SK-N-SH (cell line): ENCODE measurements around the gene MBLAC1. TPM values are rescaled to one million over a fixed set of nuclear protein-coding genes. Genes with fewer than 3 reads are reported as not detected.
A peak's percentile ranks its signal among the peaks of the same experiment; 100 is the strongest.

Source experiments
- CTCF ChIA-PET: fragments of 300-600, 350-600 bp; formaldehyde crosslinking; extraction: SDS; loops from one replicate; lab custom pipeline; 2021; lab: Yijun Ruan, JAX
- POLR2A ChIA-PET: fragments of 350-600 bp; sonication (Branson Sonifier 250); formaldehyde crosslinking; extraction: SDS; loops from one replicate; lab custom pipeline; 2020; ENCODE audit warnings: antibody characterized with exemption, inconsistent platforms; lab: Yijun Ruan, JAX
- DNase-seq: peaks from one replicate; pipeline ENCODE4 v3.0.0; 2012
- H2AFZ ChIP-seq: fragments of 200-600 bp; sonication (generic); 2 replicates; pipeline ENCODE4 v1.8.1; 2016; ENCODE audit warnings: antibody characterized with exemption, mild to moderate bottlenecking, low read depth
- H3F3A ChIP-seq: fragments of 200-600 bp; sonication (generic); replicated peaks from 2 replicates; pipeline ENCODE3; 2016; ENCODE audit warnings: antibody characterized with exemption, mild to moderate bottlenecking; ENCODE audit not compliant: insufficient read depth
- H3K27ac ChIP-seq, 2 experiments: fragments of 200-500 bp in 1 of 2; fragments of 200-600 bp in 1 of 2; sonication (Bioruptor generic) in 1 of 2; sonication (generic), shearing (Covaris generic) in 1 of 2; 2 replicates each; pipeline versions ENCODE4 v1.5.1 to v1.6.1; 2014 to 2016; ENCODE audit warnings: low read depth in 2 of 2, inconsistent platforms in 1 of 2, low read length in 1 of 2, mild to moderate bottlenecking in 1 of 2, mixed read lengths in 1 of 2
- H3K27me3 ChIP-seq: fragments of 200-600 bp; sonication (generic), shearing (Covaris generic); 2 replicates; pipeline ENCODE4 v1.6.1; 2016; ENCODE audit warnings: mixed run types; ENCODE audit not compliant: insufficient read depth
- H3K36me3 ChIP-seq, 2 experiments: fragments of 200-500 bp in 1 of 2; fragments of 200-600 bp in 1 of 2; sonication (Bioruptor generic) in 1 of 2; sonication (generic) in 1 of 2; replicated peaks in 1 of 2; 2 replicates each; pipeline versions ENCODE3 to v1.5.1; 2014 to 2016; ENCODE audit warnings: low read length in 1 of 2, mild to moderate bottlenecking in 1 of 2; ENCODE audit not compliant: insufficient read depth in 2 of 2, control insufficient read depth in 1 of 2
- H3K4me1 ChIP-seq, 2 experiments: fragments of 200-500 bp in 1 of 2; fragments of 200-600 bp in 1 of 2; sonication (Bioruptor generic) in 1 of 2; sonication (generic), shearing (Covaris generic) in 1 of 2; 2 replicates each; pipeline versions ENCODE4 v1.5.1 to v1.6.1; 2014 to 2016; ENCODE audit warnings: low read depth in 1 of 2, low read length in 1 of 2, mixed run types in 1 of 2; ENCODE audit not compliant: insufficient read depth in 2 of 2, control insufficient read depth in 1 of 2
- H3K4me2 ChIP-seq: fragments of 200-600 bp; sonication (generic), shearing (Covaris generic); 2 replicates; pipeline ENCODE4 v1.6.1; 2017; ENCODE audit warnings: mixed run types
- H3K4me3 ChIP-seq, 2 experiments: fragments of 200-500 bp in 1 of 2; fragments of 200-600 bp in 1 of 2; sonication (Bioruptor generic) in 1 of 2; sonication (generic), shearing (Covaris generic) in 1 of 2; 2 replicates each; pipeline versions ENCODE4 v1.5.1 to v1.8.1; 2014 to 2016; ENCODE audit warnings: low read depth in 2 of 2, inconsistent platforms in 1 of 2, low read length in 1 of 2, mild to moderate bottlenecking in 1 of 2, mixed read lengths in 1 of 2, moderate library complexity in 1 of 2
- H3K79me2 ChIP-seq: fragments of 200-600 bp; sonication (generic); 2 replicates; pipeline ENCODE4 v1.8.1; 2017; ENCODE audit warnings: mild to moderate bottlenecking; ENCODE audit not compliant: insufficient read depth
- H3K9ac ChIP-seq: fragments of 200-600 bp; sonication (generic); 2 replicates; pipeline ENCODE4 v1.6.1; 2017; ENCODE audit warnings: mixed run types
- H3K9me2 ChIP-seq: fragments of 200-600 bp; sonication (generic); 2 replicates; pipeline ENCODE4 v1.6.1; 2017; ENCODE audit warnings: mixed run types
- H3K9me3 ChIP-seq: fragments of 200-600 bp; sonication (generic); 2 replicates; pipeline ENCODE4 v1.6.1; 2017; ENCODE audit warnings: mixed run types, mild to moderate bottlenecking, moderate library complexity
- H4K20me1 ChIP-seq: fragments of 200-600 bp; sonication (generic); 2 replicates; pipeline ENCODE4 v1.6.1; 2017; ENCODE audit warnings: mild to moderate bottlenecking, mixed run types; ENCODE audit not compliant: insufficient read depth
- CTCF ChIP-seq: fragments of 200-600 bp; sonication (generic); IDR thresholded peaks from 2 replicates; pipeline ENCODE4 v1.6.1; 2017; ENCODE audit warnings: antibody characterized with exemption, mild to moderate bottlenecking, moderate library complexity
- EZH2phosphoT487 ChIP-seq: fragments of 200-600 bp; sonication (generic); IDR thresholded peaks from 2 replicates; pipeline ENCODE4 v1.6.1; 2017; ENCODE audit warnings: low read depth, mixed run types, mild to moderate bottlenecking, antibody characterized with exemption, moderate library complexity, borderline replicate concordance
- FOXJ3 ChIP-seq: sonication (generic); formaldehyde crosslinking; IDR thresholded peaks from 2 replicates; pipeline ENCODE4 v1.5.1; 2020; ENCODE audit warnings: mild to moderate bottlenecking, missing genetic modification reagents
- IRF3 ChIP-seq: fragments of 150-350 bp; IDR thresholded peaks from 2 replicates; pipeline ENCODE4 v1.6.1; 2016; ENCODE audit warnings: mild to moderate bottlenecking, low read depth, low read length
- NFIC ChIP-seq: IDR thresholded peaks from 2 replicates; pipeline ENCODE4 v1.4.0; 2012; ENCODE audit warnings: borderline replicate concordance
- RAD21 ChIP-seq: IDR thresholded peaks from 2 replicates; pipeline ENCODE4 v1.6.1; 2012; ENCODE audit warnings: mild to moderate bottlenecking, low read length
- SMC3 ChIP-seq: IDR thresholded peaks from 2 replicates; pipeline ENCODE4 v1.6.1; 2012; ENCODE audit warnings: low read depth, low read length, improper control_type of control experiment
- TAF1 ChIP-seq: IDR thresholded peaks from 2 replicates; pipeline ENCODE4 v1.6.1; 2012; ENCODE audit warnings: low read depth, mild to moderate bottlenecking, low read length, moderate library complexity, borderline replicate concordance
- USF1 ChIP-seq: IDR thresholded peaks from 2 replicates; pipeline ENCODE4 v1.4.0; 2012; ENCODE audit warnings: low read depth, borderline replicate concordance
- WGBS: methylation state at CpG from one replicate; pipeline ENCODE4 v1.1.6; 2017; ENCODE audit warnings: low lambda C conversion rate; 5-methylcytosine and 5-hydroxymethylcytosine counted together
- polyA plus RNA-seq, 3 experiments: library from polyadenylated mRNA; depleted of rRNA; stranded (reverse); fragments of >200 nt; gene quantifications; 2 replicates each; pipeline ENCODE4 v1.2.3, GENCODE V29; 2012
- TF ChIP-seq, protein P1 (sequence below): IDR thresholded peaks from 2 replicates; pipeline ENCODE4; 2012
- TF ChIP-seq, protein P2 (sequence below): IDR thresholded peaks from 2 replicates; pipeline ENCODE4 v1.4.0; 2012; ENCODE audit warnings: low read depth

Gene MBLAC1
- polyA plus RNA-seq, 1 of the 3 experiments (the other 2 are of a cell fraction): 4.4 TPM

GRCh38 chr7:100130608-100131453 lies 4.1 kb downstream of the MBLAC1 start:
- H3K79me2 ChIP-seq: peaks cover 7% of the 10 kb centered on the region; the same call in 1 of the 2 replicates
- H3K9ac ChIP-seq: no peak overlapping the region
- peaks cover 10% of the 10 kb centered on the region in 2 experiments; a peak in 2 of 4 replicates for H3K4me1 ChIP-seq
- ChIA-PET POLR2A (interaction anchor here (0.7 to 3.1 kb wide), 3 partner anchors 18 to 46 kb away, joined by 3 to 12 read pairs (median 3); partner anchors contain the start of genes AP4M1, LAMTOR4 and MCM7), CTCF (interaction anchor here (0.6 to 13.6 kb wide), 50 partner anchors 9 to 596 kb away, joined by 3 to 262 read pairs (median 5); partner anchors contain the start of genes AP4M1, CNPY4, GAL3ST4 and GPC2)
- H3K27ac ChIP-seq: no peak overlapping the region
- DNase-seq: peak; percentile 88
- TF ChIP-seq SMC3 (peak; percentile 59), CTCF (peak; percentile 98), USF1 (no peak), RAD21 (peak; percentile 79)
- H2AFZ ChIP-seq: peak overlapping the region; percentile 83
- H3F3A ChIP-seq: peaks cover 31% of the 10 kb centered on the region
- H3K4me3 ChIP-seq: no peak overlapping the region; a peak in 1 of 4 replicates
- H3K36me3 ChIP-seq: no peaks in the 10 kb centered on the region
- no peaks in the 10 kb centered on the region for H3K9me2 ChIP-seq
- H3K27me3 ChIP-seq: no peaks in the 10 kb centered on the region
- no peaks in the 10 kb centered on the region for H4K20me1 ChIP-seq
- 20% methylated on average over 24 of the region's 24 CpGs for WGBS
- H3K9me3 ChIP-seq: no peaks in the 10 kb centered on the region
- peak overlapping the region; percentile 54 for H3K4me2 ChIP-seq

DNA sequence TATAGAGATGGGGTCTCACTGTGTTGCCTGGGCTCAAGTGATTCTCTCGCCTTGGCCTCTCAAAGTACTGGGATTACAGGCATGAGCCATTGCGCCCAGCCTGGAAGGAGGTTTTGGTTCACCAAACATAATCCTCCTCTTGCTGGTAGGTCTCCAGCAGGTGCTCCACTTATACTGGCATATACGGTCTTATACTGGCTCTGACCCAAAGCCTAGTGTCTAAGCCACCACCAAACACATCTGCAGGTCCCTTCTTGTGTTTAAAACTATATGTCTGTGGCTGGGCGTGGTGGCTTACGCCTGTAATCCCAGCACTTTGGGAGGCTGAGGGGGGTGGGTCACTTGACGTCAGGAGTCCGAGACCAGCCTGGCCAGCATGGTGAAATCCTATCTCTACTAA lies 5.4 kb downstream of the MBLAC1 start:
- WGBS: 72% methylated on average over 7 of the region's 7 CpGs
- Histone ChIP-seq H3K27ac (no peak overlapping the region), H3F3A (peaks cover 27% of the 10 kb centered on the region), H3K36me3 (no peaks in the 10 kb centered on the region), H3K79me2 (no peaks in the 10 kb centered on the region), H3K9me2 (no peaks in the 10 kb centered on the region), H3K4me2 (no peak overlapping the region), H3K27me3 (no peaks in the 10 kb centered on the region), H3K4me1 (peaks cover 5 to 10% of the 10 kb centered on the region in 2 experiments; a peak in 2 of 4 replicates), H3K9ac (no peak overlapping the region), H2AFZ (no peak overlapping the region), H3K4me3 (no peak overlapping the region), H4K20me1 (no peaks in the 10 kb centered on the region), H3K9me3 (no peaks in the 10 kb centered on the region)
- ChIA-PET CTCF (interaction anchor here (0.6 to 13.6 kb wide), 42 partner anchors 8 to 536 kb away, joined by 3 to 262 read pairs (median 6); partner anchors contain the start of genes AP4M1, CNPY4, GAL3ST4 and GPC2), POLR2A (interaction anchor here (1.1 to 3.1 kb wide), 2 partner anchors 17 to 31 kb away, joined by 4 to 12 read pairs; partner anchors contain the start of genes AP4M1, LAMTOR4 and MCM7)
- no peak for DNase-seq
- TF ChIP-seq CTCF: no peak
- TF ChIP-seq TAF1: no peak
- no peak for TF ChIP-seq NFIC
- no peak for TF ChIP-seq IRF3
- TF ChIP-seq RAD21: no peak
- TF ChIP-seq, protein P1, sequence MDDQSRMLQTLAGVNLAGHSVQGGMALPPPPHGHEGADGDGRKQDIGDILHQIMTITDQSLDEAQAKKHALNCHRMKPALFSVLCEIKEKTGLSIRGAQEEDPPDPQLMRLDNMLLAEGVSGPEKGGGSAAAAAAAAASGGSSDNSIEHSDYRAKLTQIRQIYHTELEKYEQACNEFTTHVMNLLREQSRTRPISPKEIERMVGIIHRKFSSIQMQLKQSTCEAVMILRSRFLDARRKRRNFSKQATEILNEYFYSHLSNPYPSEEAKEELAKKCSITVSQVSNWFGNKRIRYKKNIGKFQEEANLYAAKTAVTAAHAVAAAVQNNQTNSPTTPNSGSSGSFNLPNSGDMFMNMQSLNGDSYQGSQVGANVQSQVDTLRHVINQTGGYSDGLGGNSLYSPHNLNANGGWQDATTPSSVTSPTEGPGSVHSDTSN: no peak
- TF ChIP-seq, protein P2, sequence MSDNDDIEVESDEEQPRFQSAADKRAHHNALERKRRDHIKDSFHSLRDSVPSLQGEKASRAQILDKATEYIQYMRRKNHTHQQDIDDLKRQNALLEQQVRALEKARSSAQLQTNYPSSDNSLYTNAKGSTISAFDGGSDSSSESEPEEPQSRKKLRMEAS: no peak
- no peak for TF ChIP-seq EZH2phosphoT487
- no peak for TF ChIP-seq FOXJ3 (CRISPR knock-in tag)
